IPS-18c (cell line): ENCODE results near the gene DRC7.
"Not testable (repeated sequence)": the region's sequence is repeated elsewhere in the genome, so short reads cannot be mapped to it uniquely, and the experiment has no call there.

ENCODE experiments used
- H3K4me3 ChIP-seq: 2 replicates; pipeline ENCODE4 v1.7.0; 2013; ENCODE audit warnings: low read depth, mild to moderate bottlenecking, low read length, moderate library complexity; ENCODE audit not compliant: insufficient read depth
- H3K9me3 ChIP-seq: one replicate; pipeline ENCODE4 v1.6.1; 2013; ENCODE audit warnings: mild to moderate bottlenecking, low read length, moderate library complexity; ENCODE audit not compliant: control insufficient read depth, insufficient read depth

The DRC7 gene

GRCh38 chr16:57771141-57771785 is 76.7 kb downstream of the DRC7 start:
- Histone ChIP-seq H3K4me3 (no peak overlapping the region), H3K9me3 (no peaks in the 10 kb centered on the region)

- Histone ChIP-seq H3K4me3 (no peak overlapping the region), H3K9me3 (no peaks in the 10 kb centered on the region)
These were observed 78.4 kb downstream of the DRC7 start for GRCh38 chr16:57773019-57773418.

GRCh38 chr16:57773655-57774295 is 79.2 kb downstream of the DRC7 start:
- Histone ChIP-seq H3K9me3 (no peaks in the 10 kb centered on the region), H3K4me3 (no peak overlapping the region)

DNA sequence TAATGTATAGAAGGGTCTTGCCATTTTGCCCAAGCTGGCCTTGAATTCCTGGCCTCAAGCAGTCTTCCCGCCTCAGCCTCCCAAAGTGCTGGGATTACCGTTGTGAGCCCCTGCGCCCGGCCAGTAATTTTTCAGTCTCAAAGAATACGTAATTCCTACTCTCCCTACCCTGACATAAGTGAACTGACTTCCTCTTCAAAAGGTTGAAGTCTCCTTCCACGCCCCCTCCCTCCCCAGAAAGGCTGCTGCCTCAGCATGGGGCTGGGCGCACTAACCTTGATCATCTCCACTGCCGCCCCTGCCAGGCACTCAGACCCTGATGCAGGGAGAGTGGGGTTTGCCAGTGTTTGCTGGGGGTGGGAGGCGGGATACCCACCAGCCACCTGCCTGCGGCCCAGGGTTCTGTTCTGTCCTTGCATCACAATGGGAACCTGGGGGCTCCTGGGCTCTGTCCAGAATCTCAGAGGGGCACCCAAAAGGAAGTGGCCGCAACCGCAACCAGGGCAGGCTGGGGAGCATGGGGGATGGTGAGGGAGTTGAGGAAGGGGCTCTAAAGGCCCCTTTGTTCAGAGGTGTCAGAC is 80.2 kb downstream of the DRC7 start:
- no peaks in the 10 kb centered on the region for H3K9me3 ChIP-seq
- no peak overlapping the region for H3K4me3 ChIP-seq

- H3K4me3 ChIP-seq = 0 out of 2 replicates have a peak overlapping the region, but pooled peaks have one; percentile 17
- no peaks in the 10 kb centered on the region for H3K9me3 ChIP-seq
These were observed 81.3 kb downstream of the DRC7 start for GRCh38 chr16:57775661-57776469.

DNA sequence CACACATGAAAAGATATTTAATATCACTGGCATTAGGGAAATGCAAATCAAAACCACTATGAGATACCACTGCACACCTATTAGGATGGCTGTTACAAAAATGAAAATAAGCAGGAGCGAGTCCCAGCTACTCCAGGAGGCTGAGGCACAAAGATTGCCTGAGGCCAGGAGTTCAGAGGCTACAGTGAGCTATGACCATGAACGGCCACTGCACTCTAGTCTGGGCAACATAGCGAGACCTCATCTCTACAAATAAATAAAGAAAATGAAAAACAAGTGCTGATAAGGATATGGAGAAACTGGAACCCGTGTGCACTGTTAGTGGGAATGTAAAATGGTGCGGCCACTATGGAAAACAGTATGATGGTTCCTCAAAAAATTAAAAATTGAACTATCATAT is 84.1 kb downstream of the DRC7 start:
- Histone ChIP-seq H3K9me3 (no peaks in the 10 kb centered on the region), H3K4me3 (no peak overlapping the region)

- not testable (repeated sequence) for H3K9me3 ChIP-seq, H3K4me3 ChIP-seq
These were observed 85.2 kb downstream of the DRC7 start for GRCh38 chr16:57779836-57780235.

DNA sequence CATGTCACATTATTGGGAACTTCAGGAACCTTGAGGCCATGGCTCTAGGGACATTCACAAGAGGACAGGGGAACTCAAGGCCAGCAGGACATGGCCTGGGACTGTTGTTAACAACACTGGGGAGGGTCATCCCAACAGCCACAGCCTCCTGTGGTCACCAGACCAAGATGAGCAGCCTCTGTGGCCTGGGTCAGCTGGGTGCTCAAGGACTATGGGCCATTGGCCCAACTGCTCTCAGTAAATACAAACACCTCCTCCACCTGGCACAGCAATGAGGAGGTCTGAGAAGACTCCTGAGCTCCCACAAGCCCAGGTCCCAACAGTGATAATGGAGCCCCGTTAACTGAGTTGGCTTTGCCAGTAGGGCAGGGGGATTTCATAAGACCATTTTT is 86.7 kb downstream of the DRC7 start:
- Histone ChIP-seq H3K9me3 (no peaks in the 10 kb centered on the region), H3K4me3 (no peak overlapping the region)
